ENCODE results near the gene CDC7. TPM values are rescaled to one million over a fixed set of nuclear protein-coding genes. Genes with fewer than 3 reads are reported as not detected.

Gene CDC7
- total RNA-seq, 2 donors from 2014 or later: 41.7 to 44.7 TPM

GRCh38 chr1:91555074-91555730 is 54.6 kb downstream of the CDC7 start:
- DNase-seq: no peak
- no peaks in the 10 kb centered on the region for H3K9me3 ChIP-seq (ENCODE audit: control insufficient read depth, low read length)
- no peak overlapping the region for H3K27ac ChIP-seq (ENCODE audit: low read depth, low read length)
- peak; percentile 73 for TF ChIP-seq CTCF (conservative IDR thresholded peaks at IDR 0.05)
- H3K4me1 ChIP-seq (ENCODE audit: control insufficient read depth, insufficient read depth, low read length): no peaks in the 10 kb centered on the region
- H3K36me3 Mint-ChIP-seq (ENCODE audit: low read depth): no peaks in the 10 kb centered on the region
- peaks cover 3% of the 10 kb centered on the region for H3K9me3 Mint-ChIP-seq
- no peak overlapping the region for H3K4me3 Mint-ChIP-seq
- no peak overlapping the region for H3K27ac Mint-ChIP-seq
- H3K27me3 Mint-ChIP-seq (ENCODE audit: insufficient read depth): no peaks in the 10 kb centered on the region
- no peak overlapping the region for H3K4me3 ChIP-seq (ENCODE audit: low read length)
- H3K9ac ChIP-seq (ENCODE audit: extremely low read depth, low read length, poor library complexity, severe bottlenecking): no peak overlapping the region
- no peaks in the 10 kb centered on the region for H3K27me3 ChIP-seq (ENCODE audit: control insufficient read depth, insufficient read depth, low read length, poor library complexity, severe bottlenecking)
- H3K4me1 Mint-ChIP-seq: peaks cover 15% of the 10 kb centered on the region
- no peaks in the 10 kb centered on the region for H3K36me3 ChIP-seq (ENCODE audit: control insufficient read depth, insufficient read depth, low read length)
- WGBS, 2 experiments (ENCODE audit: insufficient coverage in 1 of 2, insufficient read length in 1 of 2): 92 to 93% methylated on average over 4 to 7 of the region's 7 CpGs

DNA sequence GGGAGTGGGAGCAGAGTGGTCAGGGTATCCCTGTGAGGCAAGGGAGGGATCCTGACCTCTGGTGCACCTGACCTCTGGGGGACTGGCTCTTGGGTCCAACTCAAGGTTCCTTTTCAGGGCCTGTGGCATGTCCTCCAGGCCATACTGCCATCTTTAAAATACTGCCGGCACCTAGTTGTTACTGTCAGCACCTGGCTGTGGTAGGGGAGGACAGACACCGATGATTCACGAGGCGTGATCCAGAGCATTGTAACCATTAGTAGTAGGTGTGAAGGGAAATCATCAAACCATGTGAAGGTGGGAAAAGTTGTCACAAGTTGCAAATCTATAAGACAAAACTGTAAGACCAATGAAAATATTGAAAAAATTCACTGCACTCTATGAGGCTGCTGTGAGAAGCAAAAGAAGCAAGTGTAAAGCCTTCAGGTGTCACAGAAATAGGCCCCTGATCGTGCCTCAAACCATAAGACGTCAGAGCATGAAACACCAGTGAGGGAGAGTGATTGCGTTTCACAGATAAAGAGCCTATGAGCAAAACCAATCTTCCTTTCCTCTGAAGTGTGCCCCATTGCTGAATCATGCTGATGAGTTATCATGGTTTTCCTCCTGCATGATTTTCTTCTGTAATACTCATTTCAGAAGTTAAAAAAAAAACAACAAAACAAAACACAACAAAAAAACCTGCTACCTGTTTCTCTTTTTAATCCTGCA is 55.3 kb downstream of the CDC7 start:
- no peak for TF ChIP-seq CTCF (conservative IDR thresholded peaks at IDR 0.05)
- Histone ChIP-seq H3K27ac (ENCODE audit: low read depth, low read length) (no peak overlapping the region), H3K4me3 (ENCODE audit: low read length) (no peak overlapping the region), H3K36me3 (ENCODE audit: control insufficient read depth, insufficient read depth, low read length) (no peaks in the 10 kb centered on the region), H3K27me3 (ENCODE audit: control insufficient read depth, insufficient read depth, low read length, poor library complexity, severe bottlenecking) (no peaks in the 10 kb centered on the region), H3K9me3 (ENCODE audit: control insufficient read depth, low read length) (no peaks in the 10 kb centered on the region), H3K4me1 (ENCODE audit: control insufficient read depth, insufficient read depth, low read length) (no peaks in the 10 kb centered on the region), H3K9ac (ENCODE audit: extremely low read depth, low read length, poor library complexity, severe bottlenecking) (no peak overlapping the region)
- no peak for DNase-seq
- no peaks in the 10 kb centered on the region for H3K9me3 Mint-ChIP-seq
- H3K27me3 Mint-ChIP-seq (ENCODE audit: insufficient read depth): no peaks in the 10 kb centered on the region
- 89 to 91% methylated on average over 6 to 7 of the region's 7 CpGs for WGBS, 2 experiments (ENCODE audit: insufficient coverage in 1 of 2, insufficient read length in 1 of 2)
- no peak overlapping the region for H3K27ac Mint-ChIP-seq
- H3K4me1 Mint-ChIP-seq: peaks cover 15% of the 10 kb centered on the region
- H3K4me3 Mint-ChIP-seq: no peak overlapping the region
- H3K36me3 Mint-ChIP-seq (ENCODE audit: low read depth): no peaks in the 10 kb centered on the region

GRCh38 chr1:91556556-91556955 is 55.9 kb downstream of the CDC7 start:
- DNase-seq: no peak
- no peaks in the 10 kb centered on the region for H3K27me3 Mint-ChIP-seq (ENCODE audit: insufficient read depth)
- Histone ChIP-seq H3K9me3 (ENCODE audit: control insufficient read depth, low read length) (no peaks in the 10 kb centered on the region), H3K9ac (ENCODE audit: extremely low read depth, low read length, poor library complexity, severe bottlenecking) (no peak overlapping the region), H3K27me3 (ENCODE audit: control insufficient read depth, insufficient read depth, low read length, poor library complexity, severe bottlenecking) (no peaks in the 10 kb centered on the region), H3K36me3 (ENCODE audit: control insufficient read depth, insufficient read depth, low read length) (no peaks in the 10 kb centered on the region), H3K4me1 (ENCODE audit: control insufficient read depth, insufficient read depth, low read length) (no peaks in the 10 kb centered on the region), H3K4me3 (ENCODE audit: low read length) (no peak overlapping the region), H3K27ac (ENCODE audit: low read depth, low read length) (no peak overlapping the region)
- H3K36me3 Mint-ChIP-seq (ENCODE audit: low read depth): no peaks in the 10 kb centered on the region
- TF ChIP-seq CTCF (conservative IDR thresholded peaks at IDR 0.05): no peak
- H3K4me1 Mint-ChIP-seq: peaks cover 15% of the 10 kb centered on the region
- H3K4me3 Mint-ChIP-seq: no peak overlapping the region
- H3K9me3 Mint-ChIP-seq: no peaks in the 10 kb centered on the region
- no peak overlapping the region for H3K27ac Mint-ChIP-seq
- 92 to 100% methylated on average over 1 to 2 of the region's 2 CpGs for WGBS, 2 experiments (ENCODE audit: insufficient coverage in 1 of 2, insufficient read length in 1 of 2)
